ENCODE results near the gene ADAMTS17.

Gene ADAMTS17

DNA sequence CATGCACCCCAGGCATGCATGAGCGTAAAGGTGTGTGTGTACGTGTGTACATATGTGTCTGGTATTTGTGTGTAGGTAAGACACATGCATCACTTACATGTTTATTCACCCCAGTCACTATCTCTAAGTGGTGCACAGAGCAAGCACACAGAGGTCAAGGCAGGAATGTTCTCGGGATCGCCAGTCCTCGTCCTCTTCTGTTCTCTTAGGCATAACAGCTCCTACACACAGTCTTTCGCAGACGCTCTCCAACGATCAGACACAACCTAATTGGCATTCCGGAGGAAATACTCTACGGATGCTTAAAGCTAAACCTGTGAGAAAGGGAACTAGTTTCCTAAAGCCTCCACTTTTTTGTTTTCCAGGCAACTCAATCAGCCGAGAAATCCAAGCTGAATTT lies 95.9 kb downstream of the ADAMTS17 start:
- H4K20me1 ChIP-seq (ENCODE audit: control insufficient read depth, insufficient read depth, low read depth, low read length), result no peaks in the 10 kb centered on the region
- H3K4me1 ChIP-seq (ENCODE audit: control insufficient read depth, low read length), result no peaks in the 10 kb centered on the region
- H3K27me3 ChIP-seq (ENCODE audit: control insufficient read depth, low read length), result no peaks in the 10 kb centered on the region
- no peak overlapping the region for H3K4me2 ChIP-seq (ENCODE audit: low read length)
- H3K4me3 ChIP-seq (ENCODE audit: low read length), result no peak overlapping the region
- H3K36me3 ChIP-seq (ENCODE audit: control insufficient read depth, low read length), result no peaks in the 10 kb centered on the region
- H3K9me2 ChIP-seq (replicated peaks; ENCODE audit: control insufficient read depth, low read length), result no peaks in the 10 kb centered on the region
- H3F3A ChIP-seq (ENCODE audit: control insufficient read depth, insufficient read depth), result no peaks in the 10 kb centered on the region
- H3K27ac ChIP-seq (ENCODE audit: low read depth, low read length), result no peak overlapping the region
- no peaks in the 10 kb centered on the region for H3K79me2 ChIP-seq (ENCODE audit: control insufficient read depth, low read length)
- no peaks in the 10 kb centered on the region for H3K9me3 ChIP-seq (ENCODE audit: control insufficient read depth, insufficient read depth, low read length)
- TF ChIP-seq EZH2phosphoT487 (IDR thresholded peaks at IDR 0.05; ENCODE audit: borderline replicate concordance, low read length), result no peak
- TF ChIP-seq CTCF (IDR thresholded peaks at IDR 0.05; ENCODE audit: low read depth, low read length, poor library complexity, severe bottlenecking), result no peak

GRCh38 chr15:100245487-100245820 lies 96.3 kb downstream of the ADAMTS17 start:
- H3K4me3 ChIP-seq (ENCODE audit: low read length), result no peak overlapping the region
- no peaks in the 10 kb centered on the region for H4K20me1 ChIP-seq (ENCODE audit: control insufficient read depth, insufficient read depth, low read depth, low read length)
- H3K79me2 ChIP-seq (ENCODE audit: control insufficient read depth, low read length), result no peaks in the 10 kb centered on the region
- no peak for TF ChIP-seq EZH2phosphoT487 (IDR thresholded peaks at IDR 0.05; ENCODE audit: borderline replicate concordance, low read length)
- TF ChIP-seq CTCF (IDR thresholded peaks at IDR 0.05; ENCODE audit: low read depth, low read length, poor library complexity, severe bottlenecking), result no peak
- no peak overlapping the region for H3K4me2 ChIP-seq (ENCODE audit: low read length)
- no peaks in the 10 kb centered on the region for H3K9me2 ChIP-seq (replicated peaks; ENCODE audit: control insufficient read depth, low read length)
- no peaks in the 10 kb centered on the region for H3K4me1 ChIP-seq (ENCODE audit: control insufficient read depth, low read length)
- no peaks in the 10 kb centered on the region for H3F3A ChIP-seq (ENCODE audit: control insufficient read depth, insufficient read depth)
- H3K27ac ChIP-seq (ENCODE audit: low read depth, low read length), result no peak overlapping the region
- H3K9me3 ChIP-seq (ENCODE audit: control insufficient read depth, insufficient read depth, low read length), result no peaks in the 10 kb centered on the region
- no peaks in the 10 kb centered on the region for H3K36me3 ChIP-seq (ENCODE audit: control insufficient read depth, low read length)
- no peaks in the 10 kb centered on the region for H3K27me3 ChIP-seq (ENCODE audit: control insufficient read depth, low read length)

GRCh38 chr15:100244796-100245486 lies 96.8 kb downstream of the ADAMTS17 start:
- Histone ChIP-seq H3K4me3 (ENCODE audit: low read length) (no peak overlapping the region), H3K79me2 (ENCODE audit: control insufficient read depth, low read length) (no peaks in the 10 kb centered on the region), H3K4me2 (ENCODE audit: low read length) (no peak overlapping the region), H3K27me3 (ENCODE audit: control insufficient read depth, low read length) (no peaks in the 10 kb centered on the region), H3K27ac (ENCODE audit: low read depth, low read length) (no peak overlapping the region), H4K20me1 (ENCODE audit: control insufficient read depth, insufficient read depth, low read depth, low read length) (no peaks in the 10 kb centered on the region), H3K9me3 (ENCODE audit: control insufficient read depth, insufficient read depth, low read length) (no peaks in the 10 kb centered on the region), H3K9me2 (replicated peaks; ENCODE audit: control insufficient read depth, low read length) (no peaks in the 10 kb centered on the region), H3K36me3 (ENCODE audit: control insufficient read depth, low read length) (no peaks in the 10 kb centered on the region), H3K4me1 (ENCODE audit: control insufficient read depth, low read length) (no peaks in the 10 kb centered on the region), H3F3A (ENCODE audit: control insufficient read depth, insufficient read depth) (no peaks in the 10 kb centered on the region)
- TF ChIP-seq EZH2phosphoT487 (IDR thresholded peaks at IDR 0.05; ENCODE audit: borderline replicate concordance, low read length) (no peak), CTCF (IDR thresholded peaks at IDR 0.05; ENCODE audit: low read depth, low read length, poor library complexity, severe bottlenecking) (no peak)

All from DOHH2 (cell line).